Measurements from ENCODE around the gene TRIP4. TPM values are rescaled to one million over a fixed set of nuclear protein-coding genes. Genes with fewer than 3 reads are reported as not detected.
A peak's percentile ranks its signal among the peaks of the same experiment; 100 is the strongest.
"Not testable (repeated sequence)": the region's sequence is repeated elsewhere in the genome, so short reads cannot be mapped to it uniquely, and the experiment has no call there.

The TRIP4 gene
- total RNA-seq, 6 experiments from 2014 or later = 20.7 to 31.5 (median 29.3) TPM

GRCh38 chr15:64355348-64355943 lies 32.2 kb upstream of the TRIP4 start:
- Mint-ChIP-seq H3K4me3 (peak overlapping the region; percentile 93), H3K36me3 (ENCODE audit: low read depth) (no peaks in the 10 kb centered on the region), H3K27me3 (ENCODE audit: insufficient read depth) (peaks cover 3% of the 10 kb centered on the region), H3K9me3 (no peaks in the 10 kb centered on the region), H3K27ac (peak overlapping the region; percentile 94), H3K4me1 (ENCODE audit: low read depth) (peaks cover 33% of the 10 kb centered on the region)
- DNase-seq = no peak
- no peak for TF ChIP-seq CTCF (IDR thresholded peaks at IDR 0.05)

GRCh38 chr15:64355944-64356709 lies 31.5 kb upstream of the TRIP4 start, which contains the start of gene CSNK1G1:
TSS of gene CSNK1G1 (minus strand) at chr15:64356173. CDS start at chr15:64300499, 55,674 bp downstream.
- Mint-ChIP-seq H3K27me3 (ENCODE audit: insufficient read depth) (peaks cover 3% of the 10 kb centered on the region), H3K9me3 (no peaks in the 10 kb centered on the region), H3K27ac (peak within 1 kb of the TSS; percentile 94), H3K36me3 (ENCODE audit: low read depth) (no peaks in the 10 kb centered on the region), H3K4me3 (peak within 1 kb of the TSS; percentile 93), H3K4me1 (ENCODE audit: low read depth) (peaks cover 26% of the 10 kb centered on the region)
- TF ChIP-seq CTCF (IDR thresholded peaks at IDR 0.05) = peak; percentile 81
- peak; percentile 95 for DNase-seq

- Mint-ChIP-seq H3K4me3 (peak overlapping the region; percentile 93), H3K27ac (peak overlapping the region; percentile 94), H3K9me3 (no peaks in the 10 kb centered on the region), H3K4me1 (ENCODE audit: low read depth) (peaks cover 21% of the 10 kb centered on the region), H3K36me3 (ENCODE audit: low read depth) (no peaks in the 10 kb centered on the region), H3K27me3 (ENCODE audit: insufficient read depth) (peaks cover 3% of the 10 kb centered on the region)
- no peak for DNase-seq
- peak; percentile 7; the same call in 1 of the 2 replicates for TF ChIP-seq CTCF (IDR thresholded peaks at IDR 0.05)
Measured at GRCh38 chr15:64356710-64357040, 31.0 kb upstream of the TRIP4 start.

GRCh38 chr15:64361259-64361658 lies 26.4 kb upstream of the TRIP4 start:
- H3K27ac Mint-ChIP-seq = no peak overlapping the region
- H3K27me3 Mint-ChIP-seq (ENCODE audit: insufficient read depth) = no peaks in the 10 kb centered on the region
- TF ChIP-seq CTCF (IDR thresholded peaks at IDR 0.05) = no peak
- no peak overlapping the region for H3K4me3 Mint-ChIP-seq
- DNase-seq = no peak
- peaks cover 7% of the 10 kb centered on the region for H3K4me1 Mint-ChIP-seq (ENCODE audit: low read depth)
- no peaks in the 10 kb centered on the region for H3K9me3 Mint-ChIP-seq
- H3K36me3 Mint-ChIP-seq (ENCODE audit: low read depth) = no peaks in the 10 kb centered on the region

- no peaks in the 10 kb centered on the region for H3K27me3 Mint-ChIP-seq (ENCODE audit: insufficient read depth)
- no peak for TF ChIP-seq CTCF (IDR thresholded peaks at IDR 0.05)
- no peaks in the 10 kb centered on the region for H3K36me3 Mint-ChIP-seq (ENCODE audit: low read depth)
- peaks cover 4% of the 10 kb centered on the region; the same call in 1 of the 2 replicates for H3K4me1 Mint-ChIP-seq (ENCODE audit: low read depth)
- H3K27ac Mint-ChIP-seq = no peak overlapping the region
- no peak for DNase-seq
- no peaks in the 10 kb centered on the region for H3K9me3 Mint-ChIP-seq
- H3K4me3 Mint-ChIP-seq = no peak overlapping the region
Measured at GRCh38 chr15:64369078-64369607, 18.5 kb upstream of the TRIP4 start.

- DNase-seq; H3K4me3 Mint-ChIP-seq; H3K9me3 Mint-ChIP-seq; H3K36me3 Mint-ChIP-seq (ENCODE audit: low read depth); H3K4me1 Mint-ChIP-seq (ENCODE audit: low read depth); H3K27me3 Mint-ChIP-seq (ENCODE audit: insufficient read depth); H3K27ac Mint-ChIP-seq: not testable (repeated sequence)
Measured at GRCh38 chr15:64371383-64371782, 16.3 kb upstream of the TRIP4 start.

Data from HFFc6 (cell line).